Measurements from ENCODE around the gene GAS7.
"Not testable (repeated sequence)": the region's sequence is repeated elsewhere in the genome, so short reads cannot be mapped to it uniquely, and the experiment has no call there.

The GAS7 gene

DNA sequence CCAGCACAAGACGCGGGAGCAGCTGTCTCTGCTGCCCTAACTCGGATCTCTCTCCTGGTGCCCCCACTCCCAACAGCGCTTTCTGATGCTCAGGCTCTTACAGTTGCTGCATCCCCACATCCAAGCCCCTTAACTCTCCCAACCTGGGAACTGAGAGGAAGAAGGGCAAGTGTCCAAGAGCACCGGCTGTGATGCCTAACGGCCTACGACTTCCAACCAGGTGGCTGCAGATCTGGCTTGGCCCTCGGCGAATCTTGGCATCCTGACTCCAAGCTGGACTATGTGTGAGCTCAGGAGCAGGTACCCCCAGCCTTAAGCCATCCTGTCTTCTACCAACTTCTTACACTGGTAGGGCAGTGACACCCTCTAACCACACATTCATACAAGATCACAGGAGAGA is 255.1 kb downstream of the GAS7 start:
- DNase-seq (ENCODE audit: low read depth in 2 of 2), result no peak

DNA sequence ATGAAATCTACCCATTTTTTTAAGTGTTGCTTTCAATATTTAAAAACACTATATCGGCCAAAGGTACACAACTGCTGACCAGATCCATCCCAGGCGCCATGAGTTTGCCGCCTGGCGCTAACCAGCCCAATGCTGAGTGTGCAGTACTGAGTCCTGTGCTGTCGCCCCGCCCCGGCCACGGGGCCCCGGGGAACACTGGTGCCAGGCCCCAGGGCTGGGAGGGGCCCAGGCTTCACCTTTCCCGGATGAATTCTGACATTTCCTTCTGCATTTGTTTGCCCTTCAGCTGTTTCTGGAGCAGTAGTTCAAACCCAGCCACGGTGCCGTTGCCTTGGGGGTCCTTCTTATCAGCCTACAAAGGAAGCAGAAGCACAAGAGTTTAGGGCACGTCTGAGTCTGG is 255.5 kb downstream of the GAS7 start:
- DNase-seq (ENCODE audit: low read depth in 2 of 2), result no peak

DNA sequence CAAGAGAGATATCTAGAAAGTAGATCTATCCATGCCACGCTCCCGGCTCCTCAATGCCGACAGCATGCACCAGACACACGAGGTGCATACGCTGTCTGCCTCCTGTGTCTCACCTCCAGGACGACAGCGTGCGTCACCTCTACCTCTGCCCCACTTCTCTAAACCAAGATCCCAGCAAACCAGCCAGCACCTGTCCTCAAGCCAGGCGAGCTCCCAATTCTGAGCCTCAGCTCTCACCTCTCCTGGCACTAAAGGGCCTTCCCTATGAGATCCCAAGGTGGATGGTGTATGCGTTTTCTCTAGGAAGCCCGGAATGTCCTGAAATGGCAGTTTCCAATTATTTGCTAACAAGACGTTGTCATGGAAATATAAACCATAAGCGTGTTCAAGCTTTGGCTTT is 257.1 kb downstream of the GAS7 start:
- DNase-seq (ENCODE audit: low read depth in 2 of 2), result no peak

DNA sequence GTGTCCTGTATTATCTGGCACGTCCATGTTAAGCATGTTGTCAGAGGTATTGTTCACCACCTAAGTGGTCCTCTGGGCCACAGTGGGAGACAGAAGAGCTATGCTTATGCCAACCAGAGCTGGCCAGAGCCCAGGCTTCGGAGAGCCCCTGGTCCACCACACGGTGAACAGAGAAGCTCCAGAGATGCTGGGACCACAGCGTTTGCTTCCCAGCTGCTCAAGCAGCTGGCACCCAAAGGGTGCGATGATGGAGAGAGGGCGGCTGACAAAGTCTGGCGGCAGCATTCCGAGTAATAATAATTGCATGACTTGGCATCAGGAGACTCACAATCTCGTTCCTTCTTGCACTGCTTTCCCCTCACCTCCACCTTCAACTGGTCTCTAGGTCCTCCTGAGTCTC is 257.6 kb downstream of the GAS7 start:
- no peak for DNase-seq (ENCODE audit: low read depth in 2 of 2)

DNA sequence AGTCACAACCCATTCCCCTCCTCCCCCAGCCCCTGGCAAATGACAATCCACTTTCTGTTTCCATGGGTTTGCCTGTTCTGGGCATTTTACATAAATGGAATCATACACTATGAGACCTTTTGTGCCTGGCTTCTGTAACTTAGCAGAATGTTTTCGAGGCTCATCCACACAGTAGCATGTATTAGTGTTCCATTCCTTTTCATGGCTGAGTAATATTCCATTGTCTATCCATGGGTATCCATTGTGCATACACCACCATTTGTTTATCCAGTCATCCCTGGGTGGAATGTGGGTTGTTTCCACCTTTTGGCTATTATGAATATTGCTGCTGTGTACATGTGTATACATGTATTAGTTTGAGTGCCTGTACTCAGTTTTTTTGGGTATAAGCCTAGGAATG is 259.6 kb downstream of the GAS7 start:
- no peak for DNase-seq (ENCODE audit: low read depth in 2 of 2)

DNA sequence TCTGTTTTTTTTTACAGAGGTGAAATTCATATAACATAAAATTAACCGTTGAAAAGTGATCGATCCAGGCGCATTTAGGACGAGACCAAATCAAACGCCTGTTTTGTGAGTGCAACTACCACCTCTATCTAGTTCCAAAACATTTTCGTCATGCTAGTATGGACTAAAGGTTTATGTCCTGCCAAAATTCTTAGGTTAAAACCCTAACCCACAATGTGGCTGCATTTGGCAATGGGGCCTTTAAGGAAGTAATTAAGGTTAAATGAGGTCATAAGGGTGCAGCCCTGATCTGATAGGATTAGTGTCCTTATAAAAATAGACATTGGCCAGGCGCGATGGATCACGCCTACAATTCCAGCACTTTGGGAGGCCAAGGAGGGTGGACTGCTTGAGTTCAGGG is 260.5 kb downstream of the GAS7 start:
- no peak for DNase-seq (ENCODE audit: low read depth in 2 of 2)

DNA sequence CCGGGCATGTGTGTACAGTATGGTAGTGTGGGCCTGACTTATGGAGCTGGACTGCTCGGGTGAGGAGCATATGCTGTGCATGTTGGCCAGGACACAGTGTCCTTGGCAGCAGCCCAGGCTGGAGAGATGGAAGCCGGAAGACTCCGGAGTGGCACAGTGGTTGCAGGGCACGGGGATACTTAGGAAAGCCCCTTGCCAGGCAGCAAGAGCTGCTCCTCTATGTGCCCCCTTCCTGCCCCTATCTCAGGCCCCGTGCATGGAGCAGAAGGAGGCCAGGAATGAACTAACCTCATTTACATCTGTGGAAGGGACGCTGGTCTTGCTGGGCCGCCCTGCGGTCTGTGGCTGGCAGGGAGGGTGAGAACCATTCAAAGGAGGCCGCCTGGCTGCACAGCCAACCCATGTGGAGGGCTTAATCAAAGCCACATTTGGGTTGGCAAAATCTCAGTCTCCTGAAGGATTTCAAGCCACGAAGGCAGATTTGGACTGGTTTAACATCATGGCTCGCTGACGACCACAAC is 261.1 kb downstream of the GAS7 start:
- DNase-seq (ENCODE audit: low read depth in 2 of 2), result no peak

DNA sequence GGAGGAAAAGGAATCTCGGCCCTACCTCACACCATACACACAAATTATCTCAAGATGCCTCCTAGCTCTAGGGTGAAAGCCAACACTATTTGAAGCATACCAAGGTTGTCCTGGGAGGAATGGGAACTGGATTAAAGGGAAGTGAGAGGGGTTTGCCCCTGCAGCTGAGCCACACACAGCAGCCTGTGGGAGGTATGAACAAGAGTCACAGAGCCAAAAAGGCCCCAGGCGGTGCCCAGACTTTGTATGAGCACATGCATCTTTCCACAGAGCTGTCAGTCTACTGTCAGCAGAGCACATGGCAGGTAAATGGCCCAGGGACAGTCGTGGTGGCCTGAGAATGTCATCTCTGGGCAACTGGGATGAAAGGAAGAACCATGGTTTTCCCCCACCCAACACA is 262.3 kb downstream of the GAS7 start:
- DNase-seq (ENCODE audit: low read depth in 2 of 2), result no peak

DNA sequence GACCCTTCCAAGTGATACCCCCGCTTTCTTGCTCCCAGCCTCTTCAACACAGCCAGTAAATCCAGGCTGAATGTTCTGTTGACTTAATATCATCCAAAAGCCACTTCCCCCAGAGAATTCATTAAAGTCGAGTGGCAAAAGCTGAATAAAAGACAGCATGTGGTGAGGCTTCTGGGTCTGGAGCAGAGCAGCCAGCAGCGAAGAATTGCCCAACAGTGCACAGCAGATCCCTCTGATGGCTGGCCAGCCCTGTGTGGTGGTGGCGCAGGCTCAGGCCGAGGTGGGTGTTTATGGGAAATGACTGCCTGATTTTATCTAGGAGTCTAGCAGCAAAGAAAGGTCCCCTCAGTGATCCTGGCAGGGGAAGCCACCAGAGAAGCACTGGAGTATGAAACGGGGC is 263.0 kb downstream of the GAS7 start:
- no peak for DNase-seq (ENCODE audit: low read depth in 2 of 2)

DNA sequence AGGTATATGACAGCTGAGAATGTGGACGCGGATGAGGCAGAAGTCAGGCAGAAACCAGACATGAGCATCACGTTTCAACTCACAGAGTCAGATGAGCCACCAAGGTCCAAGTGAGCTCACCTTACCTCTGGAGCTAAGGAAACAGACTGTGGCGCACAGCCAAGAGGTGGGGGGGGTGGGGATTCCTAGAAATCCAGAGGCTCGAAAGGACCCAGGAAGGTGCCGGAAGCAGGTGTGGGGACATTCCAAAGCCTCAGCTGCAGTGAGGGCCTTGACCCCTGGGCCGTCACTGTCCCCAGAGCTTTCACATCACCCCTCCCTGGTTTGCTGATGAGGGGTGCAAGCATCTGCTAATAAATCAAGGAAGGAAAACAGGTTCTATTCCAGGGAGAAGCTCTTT is 264.1 kb downstream of the GAS7 start:
- DNase-seq (ENCODE audit: low read depth in 2 of 2), result no peak

DNA sequence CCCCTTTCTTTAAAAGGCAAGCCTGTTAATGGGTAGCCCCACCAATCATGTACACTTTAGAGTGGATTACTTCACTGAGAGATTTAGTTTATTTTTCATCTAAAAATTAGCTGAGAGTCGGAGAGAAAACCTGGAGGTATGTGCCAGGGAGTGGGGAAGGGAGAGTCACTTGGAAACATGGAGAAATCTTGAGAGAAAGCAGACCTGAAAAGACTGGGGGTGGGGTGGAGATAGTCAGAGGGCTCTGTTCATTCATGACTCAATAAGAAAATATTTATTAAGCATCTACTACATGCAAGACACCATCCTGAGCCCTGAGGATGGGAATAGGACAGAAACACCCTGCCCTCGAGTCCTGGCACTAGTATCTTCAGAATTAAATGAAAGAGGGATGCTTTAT is 265.9 kb downstream of the GAS7 start:
- no peak for DNase-seq (ENCODE audit: low read depth in 2 of 2)

DNA sequence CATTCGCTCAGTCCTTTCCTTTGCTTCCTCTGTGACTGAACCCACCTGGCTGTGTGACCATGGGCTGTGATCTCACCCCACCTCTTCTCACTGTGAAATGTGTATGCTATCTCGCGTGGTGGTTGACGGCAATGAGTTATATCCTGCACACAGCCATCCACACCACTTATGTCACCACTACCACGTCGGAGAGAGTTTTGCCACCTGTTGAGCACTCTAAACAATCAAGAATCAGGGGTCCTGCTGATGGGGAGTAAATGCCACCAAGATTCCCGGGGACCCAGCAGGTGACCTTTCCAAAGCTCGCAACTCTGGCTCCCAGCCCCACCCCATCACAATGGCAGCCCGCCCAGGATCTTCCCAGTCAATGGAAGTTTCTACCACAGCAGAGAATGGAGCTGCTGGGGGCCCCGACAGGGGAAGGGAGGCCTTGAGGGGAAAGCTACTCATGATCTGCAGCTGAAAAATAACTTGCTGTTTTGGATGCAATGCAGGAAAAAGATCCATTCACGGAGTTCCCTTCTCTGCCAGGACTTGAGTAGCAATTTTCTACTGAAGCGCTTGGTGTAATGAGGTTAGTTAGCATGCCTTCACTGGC is 267.2 kb downstream of the GAS7 start:
- no peak for DNase-seq (ENCODE audit: low read depth in 2 of 2)

DNA sequence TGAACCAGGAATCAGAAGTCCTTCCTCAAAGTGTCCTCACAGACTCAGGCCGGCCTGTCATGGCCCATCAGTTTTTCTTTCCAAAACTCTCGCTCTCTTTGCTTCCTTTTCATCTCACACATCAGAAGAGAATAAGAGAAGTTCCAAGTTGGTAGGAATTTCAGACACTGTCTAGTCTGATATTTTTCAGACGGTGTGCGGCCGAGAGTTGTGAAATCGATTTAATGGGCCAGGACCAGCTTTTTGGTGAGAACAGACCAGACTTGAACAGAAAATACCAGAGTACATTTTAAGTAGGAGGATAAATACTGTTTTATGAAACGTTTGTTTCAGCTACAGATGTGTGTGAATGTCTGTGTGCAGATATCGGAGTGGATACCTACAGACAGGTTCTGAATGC is 268.5 kb downstream of the GAS7 start:
- no peak for DNase-seq (ENCODE audit: low read depth in 2 of 2)

DNA sequence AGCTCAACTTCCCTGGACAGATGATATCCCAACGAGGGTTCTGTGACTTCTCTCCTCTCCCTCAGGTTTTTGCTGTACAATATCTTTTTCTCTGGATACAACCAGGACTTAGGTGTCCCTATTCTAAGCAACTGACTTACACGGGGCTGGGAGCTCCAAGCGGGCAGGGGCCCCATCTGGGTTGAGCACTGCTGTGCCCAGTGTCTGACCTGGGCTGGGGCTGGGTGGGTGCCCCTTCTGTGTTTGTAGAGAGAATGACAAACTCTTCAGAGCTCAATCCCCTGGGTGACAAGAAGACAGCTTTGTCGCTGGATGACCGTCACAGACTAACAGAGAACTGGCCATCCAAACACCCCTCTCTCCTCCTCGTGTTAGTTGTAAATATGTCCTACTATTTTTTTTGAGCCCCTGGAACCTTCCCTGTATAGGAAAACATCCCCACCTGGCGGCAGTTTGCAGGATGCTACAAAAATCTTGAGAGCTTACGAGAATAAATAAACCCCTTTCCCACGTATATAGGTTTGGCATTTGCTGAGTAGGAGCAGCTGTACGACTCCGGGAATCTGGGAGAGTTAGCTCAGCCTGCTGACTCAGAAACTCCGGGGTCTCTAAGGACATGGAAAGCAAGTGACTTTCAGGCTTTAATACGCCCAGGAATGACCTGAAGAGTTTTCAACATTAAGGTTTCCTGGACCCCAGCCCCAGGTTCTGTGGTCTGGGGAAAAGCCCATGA is 269.6 kb downstream of the GAS7 start:
- no peak for DNase-seq (ENCODE audit: low read depth in 2 of 2)

DNA sequence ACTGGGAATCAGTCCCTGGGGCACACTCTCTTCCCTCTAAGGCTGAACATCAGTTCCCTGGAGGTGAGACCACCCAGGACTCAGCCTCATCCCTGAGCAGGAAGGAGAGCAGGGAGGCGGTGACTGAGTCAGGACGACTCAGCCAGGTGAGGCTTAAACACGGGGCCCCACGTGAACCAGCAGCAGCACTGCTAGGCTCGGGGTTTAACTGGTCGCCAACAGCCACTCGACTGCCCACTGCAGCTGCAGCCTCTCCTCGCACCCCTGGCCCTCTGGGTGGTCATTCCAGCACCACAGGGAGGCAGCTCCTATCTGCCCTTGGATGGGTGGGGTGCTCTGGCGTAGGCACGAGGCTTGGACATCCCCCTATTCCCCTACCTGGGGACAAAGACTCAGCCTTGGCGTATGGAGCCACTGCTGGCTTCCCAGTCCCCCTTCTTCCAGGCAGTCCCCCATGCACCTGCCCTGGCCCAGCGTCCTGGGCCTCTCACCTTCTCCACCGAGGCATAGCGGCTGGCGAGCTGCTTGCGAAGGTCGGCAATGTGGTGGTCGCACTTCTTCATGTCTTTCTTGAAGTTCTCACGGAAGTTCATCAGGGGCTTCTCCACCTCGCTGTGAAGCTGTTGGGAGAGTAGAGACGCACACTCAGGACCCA is 272.1 kb downstream of the GAS7 start:
- DNase-seq (ENCODE audit: low read depth in 2 of 2), result no peak

DNA sequence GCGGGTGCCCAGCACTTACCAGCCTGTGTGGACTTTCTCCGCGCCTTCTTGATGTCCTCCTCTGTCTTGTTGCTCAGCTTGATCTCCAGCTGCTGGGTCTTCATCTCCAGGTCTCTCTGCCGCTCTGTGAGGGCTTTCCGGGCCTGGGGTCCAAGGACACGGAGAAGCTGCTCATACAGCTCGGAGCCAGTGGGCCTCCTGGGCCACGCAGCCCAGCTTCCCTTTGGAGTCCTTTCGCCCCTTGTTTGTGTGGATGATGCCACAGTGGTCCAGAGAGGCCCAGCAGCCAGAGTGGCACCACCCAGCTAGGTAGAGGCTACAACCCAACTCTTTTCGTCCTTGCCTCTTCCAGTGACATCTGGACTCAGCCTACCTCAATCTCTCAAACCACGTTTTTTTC is 272.9 kb downstream of the GAS7 start:
- DNase-seq (ENCODE audit: low read depth in 2 of 2), result no peak

DNA sequence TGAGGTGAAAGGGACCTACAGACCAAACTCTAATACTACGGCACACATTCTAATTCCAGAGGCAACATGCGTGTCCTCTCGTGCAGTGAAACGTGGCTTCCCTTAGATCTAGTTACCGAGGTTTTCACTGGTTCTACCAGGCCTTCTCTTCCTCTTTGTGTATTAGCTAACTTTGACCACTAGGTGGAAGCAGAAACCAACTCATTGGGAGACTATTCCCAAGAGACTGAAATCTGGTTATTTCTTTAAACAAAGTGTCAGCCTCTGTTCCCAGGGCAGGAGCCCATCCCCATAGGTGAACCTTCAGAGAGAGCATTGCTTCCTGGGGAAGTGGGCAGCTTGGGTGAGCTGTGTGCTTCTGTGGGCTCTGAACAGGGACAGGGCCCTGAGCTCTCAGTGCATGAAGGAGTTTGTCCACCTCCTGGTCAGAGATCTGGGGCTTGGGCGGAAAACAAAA is 273.6 kb downstream of the GAS7 start:
- no peak for DNase-seq (ENCODE audit: low read depth in 2 of 2)

DNA sequence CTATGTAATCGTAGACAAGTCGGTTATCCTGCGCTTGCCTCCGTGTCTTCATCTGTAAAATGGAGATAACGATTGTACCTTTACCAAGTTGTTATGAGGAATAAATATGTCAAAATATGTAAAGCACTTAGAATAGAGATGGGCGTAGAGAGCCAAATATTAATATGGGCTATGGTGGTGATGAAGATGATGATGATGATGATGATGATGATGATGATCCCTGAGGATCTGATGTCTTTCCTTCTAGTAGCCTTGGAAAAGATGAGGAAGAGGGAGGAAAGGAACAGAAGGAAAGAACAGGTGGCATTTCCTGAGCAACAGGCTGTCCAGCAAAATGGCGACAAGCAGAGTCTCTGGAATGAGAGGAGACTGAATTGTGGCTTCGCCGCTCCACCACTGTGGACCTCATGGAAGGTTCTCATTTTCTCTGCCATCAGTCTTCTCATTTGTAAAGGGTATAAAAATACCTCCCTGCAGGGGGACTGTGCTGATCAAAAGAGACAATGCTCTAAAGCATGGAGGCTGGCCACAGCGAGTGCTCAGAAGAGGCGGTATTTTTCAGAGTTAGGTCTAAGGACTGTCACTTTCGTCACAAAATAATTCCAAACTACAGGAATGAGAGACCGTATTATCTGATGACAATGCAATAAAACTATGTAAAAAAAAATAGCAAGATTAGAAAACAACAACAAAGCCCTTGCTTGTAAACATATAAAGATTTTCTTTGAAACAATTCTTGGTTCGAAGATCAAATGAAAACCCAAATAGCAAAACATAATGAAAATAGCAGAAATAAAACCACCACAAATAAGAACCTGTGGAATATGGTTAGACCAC is 276.2 kb downstream of the GAS7 start:
- DNase-seq (ENCODE audit: low read depth in 2 of 2), result no peak

DNA sequence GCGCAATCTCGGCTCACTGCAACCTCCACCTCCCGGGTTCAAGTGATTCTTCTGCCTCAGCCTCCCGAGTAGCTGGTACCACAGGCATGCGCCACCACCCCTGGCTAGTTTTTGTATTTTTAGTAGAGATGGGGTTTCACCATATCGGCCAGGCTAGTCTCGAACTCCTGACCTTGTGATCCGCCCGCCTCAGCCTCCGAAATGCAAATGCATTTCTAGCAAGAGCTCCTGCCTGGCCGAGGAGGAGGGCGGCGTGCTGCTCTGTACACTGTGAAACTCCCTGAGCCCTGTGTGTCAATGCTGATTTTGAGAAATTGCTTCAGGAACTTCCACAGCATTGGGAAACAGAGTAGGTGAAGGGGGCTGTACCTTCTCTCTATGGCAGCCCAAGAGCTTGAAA is 277.2 kb downstream of the GAS7 start:
- DNase-seq (ENCODE audit: low read depth in 2 of 2), result not testable (repeated sequence)

DNA sequence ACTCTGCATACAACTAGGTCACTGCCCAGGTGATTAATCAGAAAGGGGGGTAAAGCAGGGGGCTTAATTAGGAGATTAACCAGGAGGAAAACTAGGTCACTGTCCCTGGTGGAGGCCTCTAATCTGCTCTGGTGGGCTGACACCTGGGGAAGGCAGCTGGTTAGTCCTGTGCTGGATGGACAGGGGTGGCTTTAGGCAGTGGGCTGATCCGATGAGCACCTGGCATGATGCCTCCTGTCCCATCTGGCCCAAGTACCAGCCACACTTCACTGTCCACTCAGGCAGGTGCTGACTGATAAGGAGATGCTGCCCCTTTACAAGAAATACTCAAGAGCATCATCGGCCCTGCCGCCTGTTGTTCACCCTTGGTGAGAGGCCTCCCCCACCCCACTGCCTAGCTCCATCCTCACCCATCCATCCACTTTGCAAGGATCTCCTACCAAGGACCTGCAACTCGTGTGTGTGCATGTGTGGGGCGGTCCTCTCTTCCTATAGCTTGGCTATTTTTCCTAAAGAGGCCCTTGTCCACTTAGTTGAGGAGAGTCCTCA is 279.5 kb downstream of the GAS7 start:
- DNase-seq (ENCODE audit: low read depth in 2 of 2), result no peak

DNA sequence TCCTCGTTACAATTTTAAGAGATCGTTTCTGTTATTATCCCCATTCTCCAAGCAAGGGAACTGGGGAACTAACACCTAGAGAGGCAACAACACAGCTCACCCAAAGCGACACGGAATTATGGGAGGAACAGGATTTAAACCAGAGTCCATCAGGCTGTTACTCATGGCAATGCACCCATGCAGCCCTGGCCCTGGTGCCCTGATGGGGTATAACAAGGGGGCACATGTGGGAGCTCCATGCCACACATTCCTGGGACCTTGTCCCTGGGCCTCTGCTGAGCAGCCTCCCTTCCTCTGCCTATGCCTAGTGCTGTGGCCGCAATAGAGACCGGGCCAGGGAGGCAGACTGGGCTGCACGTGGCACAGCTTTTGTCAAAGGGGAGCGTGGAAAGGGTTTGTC is 280.1 kb downstream of the GAS7 start:
- DNase-seq (ENCODE audit: low read depth in 2 of 2), result no peak

DNA sequence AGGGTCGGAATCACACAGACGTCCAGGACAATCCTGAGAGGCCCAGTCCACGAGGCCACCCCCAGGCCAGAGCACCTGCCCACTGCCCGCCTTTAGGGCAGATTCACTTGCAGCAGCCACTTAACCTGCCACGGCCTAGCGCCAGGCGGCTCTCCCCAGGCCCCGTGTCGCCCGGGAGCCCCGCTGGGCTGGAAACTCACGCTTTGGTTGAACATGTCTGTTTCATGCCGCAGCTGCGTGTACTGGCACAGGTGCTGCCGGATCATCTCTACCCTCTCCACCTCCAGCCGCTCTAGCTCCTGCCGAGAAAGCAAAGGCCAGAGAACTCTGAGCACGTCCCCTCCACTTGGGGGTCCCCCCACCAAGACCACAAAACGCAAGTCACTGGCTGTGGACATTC is 280.6 kb downstream of the GAS7 start:
- DNase-seq (ENCODE audit: low read depth in 2 of 2), result no peak
